ENCODE measurements around the gene C6orf52.

Gene C6orf52

GRCh38 chr6:10643201-10643651 lies 51.2 kb downstream of the C6orf52 start:
- Histone ChIP-seq H3K4me2 (ENCODE audit: low read length) (peak overlapping the region; percentile 72), H3K27me3 (ENCODE audit: low read depth, low read length) (0 out of 2 replicates have a peak, but pooled peaks cover 3% of the 10 kb centered on the region), H3K9ac (ENCODE audit: low read length) (no peak overlapping the region), H3K36me3 (replicated peaks; ENCODE audit: low read depth, low read length) (no peaks in the 10 kb centered on the region), H3K4me1 (ENCODE audit: low read length) (peaks cover 22% of the 10 kb centered on the region), H3K27ac (ENCODE audit: low read length) (no peak overlapping the region), H3K4me3 (ENCODE audit: low read length) (peak overlapping the region; percentile 48), H3K79me2 (ENCODE audit: low read length) (no peaks in the 10 kb centered on the region), H3K9me3 (ENCODE audit: insufficient read depth, low read length) (no peaks in the 10 kb centered on the region), H4K20me1 (ENCODE audit: insufficient read depth, low read length) (no peaks in the 10 kb centered on the region), H2AFZ (ENCODE audit: low read depth, low read length) (no peak overlapping the region)
- TF ChIP-seq CTCF (IDR thresholded peaks at IDR 0.05; ENCODE audit: low read depth, low read length) (no peak), EZH2phosphoT487 (IDR thresholded peaks at IDR 0.05; ENCODE audit: low read depth) (no peak)

DNA sequence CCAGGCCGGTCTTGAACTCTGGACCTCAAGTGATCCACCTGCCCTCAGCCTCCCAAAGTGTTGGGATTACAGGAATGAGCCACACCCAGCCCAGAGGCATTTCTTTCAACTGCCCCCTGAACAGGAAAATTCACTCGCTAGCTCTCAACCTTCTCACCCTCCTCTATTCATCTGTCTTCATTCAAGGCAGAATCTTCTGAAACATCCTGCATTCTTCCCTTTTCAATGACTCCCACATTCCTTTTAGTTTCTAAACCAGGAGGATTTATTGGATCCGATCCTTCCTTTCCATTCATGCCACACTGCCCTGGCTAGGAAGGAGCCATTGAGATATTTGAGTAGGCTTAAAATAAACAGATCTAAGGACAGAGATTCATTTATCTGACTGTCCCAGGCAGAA lies 52.9 kb downstream of the C6orf52 start:
- Histone ChIP-seq H3K27me3 (ENCODE audit: low read depth, low read length) (0 out of 2 replicates have a peak, but pooled peaks cover 3% of the 10 kb centered on the region), H3K4me3 (ENCODE audit: low read length) (no peak overlapping the region), H3K9me3 (ENCODE audit: insufficient read depth, low read length) (no peaks in the 10 kb centered on the region), H3K4me2 (ENCODE audit: low read length) (no peak overlapping the region), H3K9ac (ENCODE audit: low read length) (no peak overlapping the region), H4K20me1 (ENCODE audit: insufficient read depth, low read length) (no peaks in the 10 kb centered on the region), H2AFZ (ENCODE audit: low read depth, low read length) (no peak overlapping the region), H3K36me3 (replicated peaks; ENCODE audit: low read depth, low read length) (no peaks in the 10 kb centered on the region), H3K79me2 (ENCODE audit: low read length) (no peaks in the 10 kb centered on the region), H3K27ac (ENCODE audit: low read length) (no peak overlapping the region), H3K4me1 (ENCODE audit: low read length) (peaks cover 22% of the 10 kb centered on the region)
- TF ChIP-seq CTCF (IDR thresholded peaks at IDR 0.05; ENCODE audit: low read depth, low read length) (no peak), EZH2phosphoT487 (IDR thresholded peaks at IDR 0.05; ENCODE audit: low read depth) (no peak)

DNA sequence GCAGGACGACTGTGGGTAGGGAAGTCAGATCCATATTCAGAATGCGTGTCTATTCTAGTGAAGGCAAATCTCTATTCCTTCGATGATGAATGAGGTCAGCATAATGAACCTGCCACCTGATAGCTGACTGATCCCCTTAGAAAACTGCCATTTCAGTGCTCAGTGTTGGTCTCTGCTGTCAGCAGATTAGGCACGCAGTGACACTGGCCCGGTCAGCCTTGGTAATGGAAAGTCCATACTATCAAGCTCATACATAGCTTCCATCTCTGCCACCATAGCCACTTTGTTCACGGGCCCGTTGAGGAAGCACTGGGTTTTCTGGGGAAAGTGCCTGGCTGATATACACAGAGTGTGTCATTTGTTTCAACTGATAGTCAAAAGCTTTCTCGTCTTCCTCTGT lies 54.0 kb downstream of the C6orf52 start:
- H3K79me2 ChIP-seq (ENCODE audit: low read length): no peaks in the 10 kb centered on the region
- H3K4me2 ChIP-seq (ENCODE audit: low read length): no peak overlapping the region
- H2AFZ ChIP-seq (ENCODE audit: low read depth, low read length): no peak overlapping the region
- no peaks in the 10 kb centered on the region for H4K20me1 ChIP-seq (ENCODE audit: insufficient read depth, low read length)
- no peak overlapping the region for H3K4me3 ChIP-seq (ENCODE audit: low read length)
- no peak overlapping the region for H3K9ac ChIP-seq (ENCODE audit: low read length)
- no peaks in the 10 kb centered on the region for H3K9me3 ChIP-seq (ENCODE audit: insufficient read depth, low read length)
- TF ChIP-seq EZH2phosphoT487 (IDR thresholded peaks at IDR 0.05; ENCODE audit: low read depth) (no peak), CTCF (IDR thresholded peaks at IDR 0.05; ENCODE audit: low read depth, low read length) (no peak)
- no peaks in the 10 kb centered on the region for H3K36me3 ChIP-seq (replicated peaks; ENCODE audit: low read depth, low read length)
- peaks cover 21% of the 10 kb centered on the region for H3K4me1 ChIP-seq (ENCODE audit: low read length)
- H3K27ac ChIP-seq (ENCODE audit: low read length): no peak overlapping the region
- H3K27me3 ChIP-seq (ENCODE audit: low read depth, low read length): 0 out of 2 replicates have a peak, but pooled peaks cover 3% of the 10 kb centered on the region

DNA sequence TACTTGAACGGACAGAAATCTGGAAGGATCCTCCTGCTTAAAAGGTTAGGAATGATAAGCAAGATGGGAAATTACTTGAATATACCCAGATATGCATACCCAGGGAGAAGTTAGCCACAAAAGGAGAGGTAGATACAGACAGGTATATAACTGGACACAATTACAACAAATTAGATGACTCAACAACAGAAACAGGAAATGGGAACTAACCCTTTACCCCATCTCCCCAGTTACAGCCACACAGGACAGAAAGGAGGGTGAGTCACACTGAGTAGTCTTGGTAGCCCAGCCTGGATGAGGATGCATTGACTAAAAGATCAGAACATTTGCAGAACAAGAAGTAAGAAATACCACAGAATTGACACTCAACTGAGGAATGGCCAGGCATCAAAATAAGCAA lies 61.2 kb downstream of the C6orf52 start:
- peaks cover 14% of the 10 kb centered on the region for H3K4me1 ChIP-seq (ENCODE audit: low read length)
- no peaks in the 10 kb centered on the region for H3K9me3 ChIP-seq (ENCODE audit: insufficient read depth, low read length)
- no peaks in the 10 kb centered on the region for H3K36me3 ChIP-seq (replicated peaks; ENCODE audit: low read depth, low read length)
- H3K9ac ChIP-seq (ENCODE audit: low read length): no peak overlapping the region
- H3K27ac ChIP-seq (ENCODE audit: low read length): no peak overlapping the region; the same call in 1 of the 2 replicates
- H4K20me1 ChIP-seq (ENCODE audit: insufficient read depth, low read length): no peaks in the 10 kb centered on the region
- 0 out of 2 replicates have a peak overlapping the region, but pooled peaks have one; percentile 7 for H3K4me2 ChIP-seq (ENCODE audit: low read length)
- H3K4me3 ChIP-seq (ENCODE audit: low read length): no peak overlapping the region
- no peak overlapping the region for H2AFZ ChIP-seq (ENCODE audit: low read depth, low read length)
- H3K79me2 ChIP-seq (ENCODE audit: low read length): no peaks in the 10 kb centered on the region
- no peaks in the 10 kb centered on the region for H3K27me3 ChIP-seq (ENCODE audit: low read depth, low read length)
- TF ChIP-seq CTCF (IDR thresholded peaks at IDR 0.05; ENCODE audit: low read depth, low read length): no peak
- TF ChIP-seq EZH2phosphoT487 (IDR thresholded peaks at IDR 0.05; ENCODE audit: low read depth): no peak

All from OCI-LY3 (cell line).